ENCODE results near the gene IFNAR1. TPM values are rescaled to one million over a fixed set of nuclear protein-coding genes. Genes with fewer than 3 reads are reported as not detected.

IFNAR1 gene
- total RNA-seq, 2 experiments from 2014 or later = 18.1 to 60.8 TPM

DNA sequence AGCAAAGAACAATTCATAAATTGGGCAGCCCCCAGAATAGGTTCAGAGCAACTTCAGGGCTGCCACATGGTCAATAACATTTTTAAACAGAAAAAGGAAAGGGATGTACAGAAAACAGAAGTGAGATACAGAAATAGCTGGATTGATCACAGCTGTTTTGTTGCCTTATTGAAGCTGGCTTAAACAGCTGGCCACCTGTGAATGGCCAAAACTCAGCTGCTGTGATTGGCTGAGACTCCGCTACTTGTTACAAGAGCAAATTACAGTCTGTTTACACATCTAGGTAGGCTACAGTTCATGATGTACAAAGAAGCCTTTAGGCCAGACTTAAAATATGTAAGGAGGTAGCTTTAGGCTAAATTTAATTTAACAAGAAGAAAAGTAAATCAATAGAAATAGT, 11.6 kb upstream of the IFNAR1 start:
- no peak overlapping the region for H3K4me3 ChIP-seq (ENCODE audit: low read depth, low read length, poor library complexity, severe bottlenecking)
- peak overlapping the region; percentile 11 for H3K4me2 ChIP-seq (ENCODE audit: low read length)
- no peak for TF ChIP-seq EZH2phosphoT487 (IDR thresholded peaks at IDR 0.05; ENCODE audit: borderline replicate concordance, low read depth, low read length)
- TF ChIP-seq, protein P1, sequence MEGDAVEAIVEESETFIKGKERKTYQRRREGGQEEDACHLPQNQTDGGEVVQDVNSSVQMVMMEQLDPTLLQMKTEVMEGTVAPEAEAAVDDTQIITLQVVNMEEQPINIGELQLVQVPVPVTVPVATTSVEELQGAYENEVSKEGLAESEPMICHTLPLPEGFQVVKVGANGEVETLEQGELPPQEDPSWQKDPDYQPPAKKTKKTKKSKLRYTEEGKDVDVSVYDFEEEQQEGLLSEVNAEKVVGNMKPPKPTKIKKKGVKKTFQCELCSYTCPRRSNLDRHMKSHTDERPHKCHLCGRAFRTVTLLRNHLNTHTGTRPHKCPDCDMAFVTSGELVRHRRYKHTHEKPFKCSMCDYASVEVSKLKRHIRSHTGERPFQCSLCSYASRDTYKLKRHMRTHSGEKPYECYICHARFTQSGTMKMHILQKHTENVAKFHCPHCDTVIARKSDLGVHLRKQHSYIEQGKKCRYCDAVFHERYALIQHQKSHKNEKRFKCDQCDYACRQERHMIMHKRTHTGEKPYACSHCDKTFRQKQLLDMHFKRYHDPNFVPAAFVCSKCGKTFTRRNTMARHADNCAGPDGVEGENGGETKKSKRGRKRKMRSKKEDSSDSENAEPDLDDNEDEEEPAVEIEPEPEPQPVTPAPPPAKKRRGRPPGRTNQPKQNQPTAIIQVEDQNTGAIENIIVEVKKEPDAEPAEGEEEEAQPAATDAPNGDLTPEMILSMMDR (conservative IDR thresholded peaks at IDR 0.05; ENCODE audit: low read length) = no peak
- H3K79me2 ChIP-seq (ENCODE audit: insufficient read depth, low read depth, low read length) = no peaks in the 10 kb centered on the region
- H3K9me3 ChIP-seq (ENCODE audit: low read length) = peaks cover 58% of the 10 kb centered on the region
- intact Hi-C loops (cut with micrococcal nuclease; ENCODE audit: unreplicated experiment) = loop anchor here (2.0 kb wide), 1 partner anchor 16 kb away; no protein-coding TSS in a partner anchor
- ChIA-PET POLR2A (interaction anchor here (0.6 to 9.5 kb wide), 7 partner anchors 12 to 108 kb away, joined by 3 to 121 read pairs (median 6); partner anchors contain the start of gene IFNAR1), CTCF (ENCODE audit: unreplicated experiment) (interaction anchor here (0.8 to 1.0 kb wide), 3 partner anchors 16 to 96 kb away, joined by 3 to 4 read pairs (median 3); no protein-coding TSS in a partner anchor)
- peaks cover 45% of the 10 kb centered on the region for H3K36me3 ChIP-seq (ENCODE audit: insufficient read depth, low read length)
- peak; percentile 79 for DNase-seq (ENCODE audit: low spot score)
- peak overlapping the region; percentile 99 for H3K27ac ChIP-seq (ENCODE audit: low read depth, low read length, poor library complexity, severe bottlenecking)
- H3K9me2 ChIP-seq (ENCODE audit: insufficient read depth, low read length) = no peaks in the 10 kb centered on the region
- peaks cover 78% of the 10 kb centered on the region for H3K4me1 ChIP-seq (ENCODE audit: insufficient read depth, low read length, poor library complexity, severe bottlenecking)
- no TSS peak for BruUV-seq (replicated peaks)
- H2AFZ ChIP-seq (ENCODE audit: low read length) = no peak overlapping the region; the same call in 1 of the 2 replicates
- no peaks in the 10 kb centered on the region for H4K20me1 ChIP-seq (ENCODE audit: insufficient read depth, low read length)

DNA sequence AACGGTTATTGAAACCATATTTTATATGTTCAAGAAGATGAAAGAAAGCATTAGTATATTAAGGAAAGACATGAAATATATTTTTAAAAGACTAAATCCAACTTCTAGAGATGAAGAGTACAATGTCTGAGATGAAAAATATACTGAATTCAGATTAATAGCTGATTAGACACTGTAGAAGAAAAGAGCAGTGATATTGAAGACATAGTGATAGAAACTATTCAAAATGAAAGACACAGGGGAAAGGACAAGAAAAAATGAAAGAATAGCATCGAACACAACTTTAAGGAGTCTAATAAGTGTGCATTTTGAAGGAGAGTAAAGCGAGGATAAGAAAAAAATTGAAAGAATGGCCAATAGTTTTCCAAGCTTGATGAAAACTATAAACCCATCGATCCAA, 11.2 kb upstream of the IFNAR1 start:
- ChIA-PET POLR2A (interaction anchor here (0.6 to 9.5 kb wide), 10 partner anchors 11 to 108 kb away, joined by 3 to 121 read pairs (median 4); partner anchors contain the start of gene IFNAR1), CTCF (ENCODE audit: unreplicated experiment) (interaction anchor here (0.8 kb wide), 1 partner anchor 16 kb away, joined by 3 read pairs; no protein-coding TSS in a partner anchor)
- peaks cover 45% of the 10 kb centered on the region for H3K36me3 ChIP-seq (ENCODE audit: insufficient read depth, low read length)
- H3K9me2 ChIP-seq (ENCODE audit: insufficient read depth, low read length) = no peaks in the 10 kb centered on the region
- peaks cover 74% of the 10 kb centered on the region for H3K4me1 ChIP-seq (ENCODE audit: insufficient read depth, low read length, poor library complexity, severe bottlenecking)
- no peak overlapping the region; the same call in 1 of the 2 replicates for H2AFZ ChIP-seq (ENCODE audit: low read length)
- peak overlapping the region; percentile 11 for H3K4me2 ChIP-seq (ENCODE audit: low read length)
- TF ChIP-seq, protein P1 (conservative IDR thresholded peaks at IDR 0.05; ENCODE audit: low read length) = no peak
- no TSS peak for BruUV-seq (replicated peaks)
- H4K20me1 ChIP-seq (ENCODE audit: insufficient read depth, low read length) = no peaks in the 10 kb centered on the region
- DNase-seq (ENCODE audit: low spot score) = no peak
- peaks cover 58% of the 10 kb centered on the region for H3K9me3 ChIP-seq (ENCODE audit: low read length)
- no peak overlapping the region for H3K4me3 ChIP-seq (ENCODE audit: low read depth, low read length, poor library complexity, severe bottlenecking)
- intact Hi-C loops (cut with micrococcal nuclease; ENCODE audit: unreplicated experiment) = loop anchor here (2.0 kb wide), 1 partner anchor 17 kb away; no protein-coding TSS in a partner anchor
- peak overlapping the region; percentile 99 for H3K27ac ChIP-seq (ENCODE audit: low read depth, low read length, poor library complexity, severe bottlenecking)
- H3K79me2 ChIP-seq (ENCODE audit: insufficient read depth, low read depth, low read length) = no peaks in the 10 kb centered on the region

DNA sequence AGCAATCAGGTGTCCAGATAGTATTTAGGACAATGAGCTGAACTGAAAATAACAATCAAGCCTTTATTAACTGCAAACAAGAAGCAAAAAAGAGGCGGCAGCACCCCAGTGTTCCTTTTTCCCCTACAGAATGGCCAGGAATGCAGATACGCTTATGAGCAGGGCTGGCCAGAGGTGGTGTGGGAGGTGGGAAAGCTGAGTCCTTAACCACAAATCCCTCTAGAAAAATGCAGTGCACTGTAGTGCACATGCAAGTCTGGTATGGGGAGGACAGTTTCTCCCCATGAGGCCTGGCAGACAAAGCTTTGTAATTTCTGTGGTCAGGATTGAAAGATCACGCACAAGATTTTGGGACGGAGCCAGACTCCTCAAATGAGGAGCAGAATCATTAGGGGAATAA, 10.7 kb upstream of the IFNAR1 start:
- DNase-seq (ENCODE audit: low spot score) = no peak
- BruUV-seq (replicated peaks) = no TSS peak
- TF ChIP-seq EZH2phosphoT487 (IDR thresholded peaks at IDR 0.05; ENCODE audit: borderline replicate concordance, low read depth, low read length) = no peak
- TF ChIP-seq, protein P1 (conservative IDR thresholded peaks at IDR 0.05; ENCODE audit: low read length) = no peak
- Histone ChIP-seq H3K4me3 (ENCODE audit: low read depth, low read length, poor library complexity, severe bottlenecking) (no peak overlapping the region), H3K4me1 (ENCODE audit: insufficient read depth, low read length, poor library complexity, severe bottlenecking) (peaks cover 69% of the 10 kb centered on the region), H2AFZ (ENCODE audit: low read length) (no peak overlapping the region; the same call in 1 of the 2 replicates), H3K4me2 (ENCODE audit: low read length) (no peak overlapping the region), H3K79me2 (ENCODE audit: insufficient read depth, low read depth, low read length) (no peaks in the 10 kb centered on the region), H3K36me3 (ENCODE audit: insufficient read depth, low read length) (peaks cover 45% of the 10 kb centered on the region), H3K27ac (ENCODE audit: low read depth, low read length, poor library complexity, severe bottlenecking) (peak overlapping the region; percentile 99), H3K9me2 (ENCODE audit: insufficient read depth, low read length) (no peaks in the 10 kb centered on the region), H3K9me3 (ENCODE audit: low read length) (peaks cover 58% of the 10 kb centered on the region), H4K20me1 (ENCODE audit: insufficient read depth, low read length) (no peaks in the 10 kb centered on the region)
- intact Hi-C loops (cut with micrococcal nuclease; ENCODE audit: unreplicated experiment) = no loop called here
- ChIA-PET POLR2A (interaction anchor here (0.6 to 9.5 kb wide), 7 partner anchors 11 to 100 kb away, joined by 3 to 121 read pairs (median 4); partner anchors contain the start of gene IFNAR1), CTCF (ENCODE audit: unreplicated experiment) (no interaction called here)
